ENCODE results near the gene CCDC117. TPM values are rescaled to one million over a fixed set of nuclear protein-coding genes. Genes with fewer than 3 reads are reported as not detected.

CCDC117 gene
- total RNA-seq: 10 to 100 TPM in 3 of 6 donors, 1 to 10 TPM in 3; 7.8 to 15.7 (median 10.0) TPM
- 1 to 10 TPM; 5.1 to 5.3 TPM for polyA plus RNA-seq

- Histone ChIP-seq H3K36me3 (peaks cover 0 to 2% (median 0%) of the 10 kb centered on the region in 3 donors), H3K4me3 (peak within 1 kb of the TSS; percentile 46 to 94 (median 64)), H3K27me3 (no peaks in the 10 kb centered on the region), H3K4me1 (peaks cover 0 to 16% (median 0%) of the 10 kb centered on the region in 3 donors), H3K9me3 (no peaks in the 10 kb centered on the region), H3K27ac (peak within 1 kb of the TSS; percentile 67 to 100 (median 98))
- ATAC-seq (peak; percentile 96 to 97 (median 96)), FAIRE-seq (no peak), DNase-seq (peak; percentile 91 to 97 (median 94))
- no peak for TF ChIP-seq CTCF (IDR thresholded peaks at IDR 0.05)
- intact Hi-C loops (cut with DNase I): no loop called here
- 0% methylated on average over 58 to 92 of the region's 92 CpGs for WGBS, 2 donors
Measured at GRCh38 chr22:28772633-28773460, at the start of gene CCDC117. TSS of gene CCDC117 (plus strand) at chr22:28772695. CDS start at chr22:28772850, 155 bp downstream.

GRCh38 chr22:28728002-28728401 lies 44.5 kb upstream of the CCDC117 start:
- intact Hi-C loops (cut with DNase I): no loop called here
- TF ChIP-seq CTCF (IDR thresholded peaks at IDR 0.05): no peak
- no peak overlapping the region for H3K4me3 ChIP-seq
- no peak for ATAC-seq
- no peak for FAIRE-seq
- WGBS, 2 donors: 85 to 97% methylated on average over 1 of the region's 1 CpG
- no peak overlapping the region for H3K27ac ChIP-seq
- H3K4me1 ChIP-seq: no peaks in the 10 kb centered on the region
- H3K27me3 ChIP-seq: no peaks in the 10 kb centered on the region
- no peaks in the 10 kb centered on the region for H3K9me3 ChIP-seq
- no peak for DNase-seq
- no peaks in the 10 kb centered on the region for H3K36me3 ChIP-seq

GRCh38 chr22:28728621-28729313 lies 43.7 kb upstream of the CCDC117 start:
- Histone ChIP-seq H3K9me3 (no peaks in the 10 kb centered on the region), H3K4me1 (no peaks in the 10 kb centered on the region), H3K36me3 (no peaks in the 10 kb centered on the region), H3K27ac (no peak overlapping the region), H3K4me3 (no peak overlapping the region), H3K27me3 (no peaks in the 10 kb centered on the region)
- no peak for ATAC-seq
- no peak for TF ChIP-seq CTCF (IDR thresholded peaks at IDR 0.05)
- 93 to 94% methylated on average over 10 of the region's 10 CpGs for WGBS, 2 donors
- FAIRE-seq: no peak
- intact Hi-C loops (cut with DNase I): no loop called here
- DNase-seq: no peak

GRCh38 chr22:28730179-28730578 lies 42.3 kb upstream of the CCDC117 start:
- Histone ChIP-seq H3K36me3 (no peaks in the 10 kb centered on the region), H3K27me3 (no peaks in the 10 kb centered on the region), H3K27ac (no peak overlapping the region), H3K9me3 (no peaks in the 10 kb centered on the region), H3K4me1 (no peaks in the 10 kb centered on the region), H3K4me3 (no peak overlapping the region)
- FAIRE-seq (no peak), DNase-seq (no peak), ATAC-seq (no peak)
- no peak for TF ChIP-seq CTCF (IDR thresholded peaks at IDR 0.05)
- 85 to 89% methylated on average over 3 of the region's 3 CpGs for WGBS, 2 donors
- intact Hi-C loops (cut with DNase I): no loop called here
